T47D (cell line): Measurements from ENCODE around the gene UNC13B.

Experiments
- DNase-seq, 2 experiments: peaks; one replicate each; pipeline versions ENCODE4 v3.0.0 to v3.0.0-alpha.2; 2011 to 2012; ENCODE audit warnings: low read depth in 1 of 2, low spot score in 1 of 2
- JUND ChIP-seq: IDR thresholded peaks from 2 replicates; pipeline ENCODE4 v1.6.1; 2012; ENCODE audit warnings: low read depth
- in situ Hi-C: cut with HindIII; loops from 2 replicates; pipeline ENCODE4 v1.10.0; 2016; ENCODE audit warnings: low sequenced_read_pairs, low pct_unique_long_range_greater_than_20kb

Gene UNC13B

GRCh38 chr9:35279946-35280345, 118.1 kb downstream of the UNC13B start:
- in situ Hi-C loops = no loop called here
- DNase-seq = no peak
- no peak for TF ChIP-seq JUND

GRCh38 chr9:35280399-35280798, 118.6 kb downstream of the UNC13B start:
- no peak for DNase-seq
- no peak for TF ChIP-seq JUND
- in situ Hi-C loops = no loop called here

GRCh38 chr9:35285731-35286130, 123.9 kb downstream of the UNC13B start:
- in situ Hi-C loops = no loop called here
- no peak for DNase-seq
- no peak for TF ChIP-seq JUND

- TF ChIP-seq JUND = no peak
- in situ Hi-C loops = no loop called here
- DNase-seq = no peak
Measured at GRCh38 chr9:35286381-35286780, 124.6 kb downstream of the UNC13B start.

GRCh38 chr9:35287987-35288632, 126.3 kb downstream of the UNC13B start:
- DNase-seq = no peak
- in situ Hi-C loops = no loop called here
- TF ChIP-seq JUND = no peak

GRCh38 chr9:35288778-35289177, 127.0 kb downstream of the UNC13B start:
- in situ Hi-C loops = no loop called here
- no peak for TF ChIP-seq JUND
- DNase-seq = no peak

GRCh38 chr9:35293376-35293964, 131.7 kb downstream of the UNC13B start:
- no peak for DNase-seq
- in situ Hi-C loops = no loop called here
- TF ChIP-seq JUND = no peak

GRCh38 chr9:35294066-35294465, 132.3 kb downstream of the UNC13B start:
- no peak for DNase-seq
- no peak for TF ChIP-seq JUND
- in situ Hi-C loops = no loop called here

GRCh38 chr9:35294556-35294955, 132.7 kb downstream of the UNC13B start:
- in situ Hi-C loops = no loop called here
- DNase-seq = no peak
- TF ChIP-seq JUND = no peak

GRCh38 chr9:35295369-35296036, 133.7 kb downstream of the UNC13B start:
- no peak for TF ChIP-seq JUND
- DNase-seq = no peak
- in situ Hi-C loops = no loop called here

- in situ Hi-C loops = no loop called here
Measured at GRCh38 chr9:35303567-35303966, 141.8 kb downstream of the UNC13B start.

GRCh38 chr9:35306283-35306682, 144.5 kb downstream of the UNC13B start:
- no peak for TF ChIP-seq JUND
- in situ Hi-C loops = no loop called here
- DNase-seq = no peak

More at GRCh38 chr9:35303567-35303966, 141.8 kb downstream of the UNC13B start:
- no peak for TF ChIP-seq JUND
- DNase-seq = no peak

GRCh38 chr9:35308316-35308715, 146.5 kb downstream of the UNC13B start:
- TF ChIP-seq JUND = no peak
- no peak for DNase-seq
- in situ Hi-C loops = no loop called here
